Naive B cell (primary cell): ENCODE data around the gene CAPN7. TPM values are rescaled to one million over a fixed set of nuclear protein-coding genes. Genes with fewer than 3 reads are reported as not detected.

ENCODE experiments used
- ATAC-seq, 2 donors: fragments of 150-1000 bp; cut with Tn5 transposase; 2 replicates each; pipeline ENCODE4 v1.10.0; 2021; ENCODE audit warnings: low read depth in 2 of 2, mild to moderate bottlenecking in 2 of 2, moderate library complexity in 2 of 2
- DNase-seq: peaks from one replicate; pipeline ENCODE4 v3.0.0; 2022
- H3K27ac Mint-ChIP-seq, 6 donors: one replicate each; pipeline ENCODE4 v1.8.0; 2020 to 2022; ENCODE audit warnings: mild to moderate bottlenecking in 6 of 6, mixed read lengths in 6 of 6, moderate library complexity in 5 of 6, inconsistent platforms in 2 of 6
- H3K27me3 Mint-ChIP-seq, 3 donors: one replicate each; pipeline ENCODE4 v1.8.0; 2021 to 2022; ENCODE audit warnings: mixed read lengths in 3 of 3, mild to moderate bottlenecking in 1 of 3
- H3K36me3 Mint-ChIP-seq, 2 donors: one replicate each; pipeline ENCODE4 v1.8.0; 2020 to 2022; ENCODE audit warnings: mixed read lengths in 2 of 2, inconsistent platforms in 1 of 2, mild to moderate bottlenecking in 1 of 2
- H3K4me1 Mint-ChIP-seq, 3 donors: one replicate each; pipeline ENCODE4 v1.8.0; 2020 to 2022; ENCODE audit warnings: mixed read lengths in 3 of 3, inconsistent platforms in 1 of 3, mild to moderate bottlenecking in 1 of 3, moderate library complexity in 1 of 3
- H3K4me3 Mint-ChIP-seq, 8 donors: one replicate each; pipeline ENCODE4 v1.8.0; 2020 to 2022; ENCODE audit warnings: mild to moderate bottlenecking in 8 of 8, mixed read lengths in 8 of 8, moderate library complexity in 8 of 8, inconsistent platforms in 2 of 8
- H3K9me3 Mint-ChIP-seq, 7 donors: one replicate each; pipeline ENCODE4 v1.8.0; 2020 to 2022; ENCODE audit warnings: mixed read lengths in 7 of 7, mild to moderate bottlenecking in 5 of 7, inconsistent platforms in 2 of 7, moderate library complexity in 1 of 7
- polyA plus RNA-seq, 6 donors: library from polyadenylated mRNA; unstranded; fragments of 300-500 nt; fragmentation: Illumina TruSeq; gene quantifications; one replicate each; pipeline ENCODE4 v1.2.3, GENCODE V29; 2021; ENCODE audit warnings: low read depth in 6 of 6

The CAPN7 gene
- polyA plus RNA-seq, 6 donors from 2014 or later: 19.0 to 35.7 (median 21.1) TPM

DNA sequence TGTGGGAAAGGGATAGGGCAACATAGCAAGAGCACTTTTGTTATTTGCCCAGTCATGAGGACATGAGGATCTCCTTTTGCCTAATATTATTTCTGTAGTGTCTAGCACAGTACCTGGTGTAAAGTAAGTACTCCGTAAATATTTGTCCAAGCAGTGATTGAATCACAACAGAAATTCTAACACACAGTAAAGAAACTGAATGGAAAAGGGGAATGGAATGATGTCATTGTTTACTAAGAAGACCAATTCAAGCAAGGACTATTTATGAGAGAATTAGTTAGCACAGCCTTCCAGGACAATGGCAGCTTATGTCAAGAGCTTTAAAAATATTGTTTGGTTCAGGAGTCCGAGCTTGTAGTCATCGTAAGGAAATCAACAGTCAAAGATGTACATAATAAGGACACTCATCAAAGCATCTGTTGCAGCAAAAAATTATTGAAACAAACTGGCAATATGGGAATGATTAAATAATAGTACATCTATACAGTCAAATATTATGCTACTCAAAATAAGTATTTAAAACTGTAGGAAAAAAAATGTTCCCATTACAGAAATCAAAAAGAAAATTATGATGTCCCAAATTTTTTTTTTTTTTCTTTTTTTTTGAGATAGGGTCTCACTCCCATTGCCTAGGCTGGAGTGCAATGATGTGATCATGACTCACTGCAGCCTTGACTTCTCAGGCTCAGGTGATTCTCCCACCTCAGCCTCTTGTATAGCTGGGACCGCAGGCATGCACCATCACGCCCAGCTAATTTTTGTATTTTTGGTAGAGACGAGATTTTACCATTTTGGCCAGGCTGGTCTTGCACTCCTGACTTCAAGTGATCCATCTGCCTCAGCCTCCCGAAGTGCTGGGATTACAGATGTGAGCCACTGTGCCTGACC, 17.9 kb downstream of the CAPN7 start:
- H3K4me1 Mint-ChIP-seq: peaks cover 0 to 10% (median 2%) of the 10 kb centered on the region in 3 donors
- H3K27me3 Mint-ChIP-seq: no peaks in the 10 kb centered on the region
- no peaks in the 10 kb centered on the region for H3K9me3 Mint-ChIP-seq
- ATAC-seq (no peak), DNase-seq (no peak)
- no peak overlapping the region for H3K4me3 Mint-ChIP-seq
- H3K36me3 Mint-ChIP-seq: peaks cover 26 to 29% of the 10 kb centered on the region in 2 donors
- peak overlapping the region in 2 of 6 donors; percentile 24 to 76 for H3K27ac Mint-ChIP-seq

DNA sequence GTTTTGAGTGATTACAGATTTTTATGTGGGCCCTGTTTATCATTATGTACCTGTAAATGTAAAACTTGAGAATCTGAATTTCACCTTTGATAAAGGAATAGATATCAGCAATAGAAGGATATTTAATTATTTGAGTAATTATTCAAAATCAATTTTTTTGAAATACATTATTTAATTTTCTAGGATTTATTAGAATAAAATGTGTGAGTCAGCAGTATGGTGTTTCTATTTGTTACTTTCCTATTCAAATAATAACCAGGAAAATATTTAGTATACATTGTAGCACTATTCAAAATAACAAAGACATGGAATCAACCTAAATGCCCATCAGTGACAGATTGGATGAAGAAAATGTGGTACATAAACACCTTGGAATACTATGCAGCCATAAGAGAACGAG, 22.1 kb downstream of the CAPN7 start:
- H3K4me1 Mint-ChIP-seq: no peaks in the 10 kb centered on the region
- no peak overlapping the region for H3K4me3 Mint-ChIP-seq
- H3K36me3 Mint-ChIP-seq: peaks cover 9 to 15% of the 10 kb centered on the region in 2 donors
- H3K27ac Mint-ChIP-seq: no peak overlapping the region
- no peaks in the 10 kb centered on the region for H3K27me3 Mint-ChIP-seq
- no peak for ATAC-seq
- no peaks in the 10 kb centered on the region for H3K9me3 Mint-ChIP-seq
- DNase-seq: no peak

DNA sequence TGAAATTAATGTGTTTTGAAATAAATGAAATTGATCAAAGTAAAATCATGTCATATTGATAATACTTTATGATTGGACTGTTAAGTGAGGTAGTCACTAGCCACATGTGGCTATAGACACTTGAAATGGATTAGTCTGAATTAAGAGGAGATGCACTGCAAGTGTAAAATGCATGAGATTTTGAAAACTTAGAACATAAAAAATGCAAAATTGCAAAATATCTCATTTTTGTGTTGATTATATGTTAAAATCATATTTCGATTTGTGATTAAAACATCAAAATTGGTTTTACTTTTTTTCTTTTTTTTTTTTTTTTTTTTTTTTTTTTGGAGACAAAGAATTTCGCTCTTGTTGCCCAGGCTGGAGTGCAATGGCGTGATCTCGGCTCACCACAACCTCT, 23.2 kb downstream of the CAPN7 start:
- no peak for ATAC-seq
- H3K36me3 Mint-ChIP-seq: peaks cover 8 to 11% of the 10 kb centered on the region in 2 donors
- H3K4me3 Mint-ChIP-seq: no peak overlapping the region

DNA sequence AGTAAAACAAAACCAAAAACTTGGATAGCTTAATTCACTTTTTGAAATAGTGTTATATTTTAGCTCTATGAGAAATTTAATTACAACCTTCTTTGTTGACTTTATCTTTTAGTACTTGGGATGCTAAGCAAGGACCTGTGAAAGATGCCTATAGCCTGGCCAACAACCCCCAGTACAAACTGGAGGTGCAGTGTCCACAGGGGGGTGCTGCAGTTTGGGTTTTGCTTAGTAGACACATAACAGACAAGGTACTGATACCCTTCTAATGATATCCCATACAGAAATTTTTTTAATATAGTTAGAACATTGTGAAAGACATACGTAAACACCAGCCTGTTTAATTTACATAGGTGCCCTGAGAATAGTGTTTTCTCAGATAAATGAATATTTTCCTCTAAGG, 35.3 kb downstream of the CAPN7 start:
- Mint-ChIP-seq H3K27ac (no peak overlapping the region), H3K9me3 (no peaks in the 10 kb centered on the region), H3K4me3 (no peak overlapping the region), H3K27me3 (no peaks in the 10 kb centered on the region), H3K4me1 (peaks cover 0 to 8% (median 0%) of the 10 kb centered on the region in 3 donors), H3K36me3 (peaks cover 8 to 19% of the 10 kb centered on the region in 2 donors)
- DNase-seq (peak; percentile 53), ATAC-seq (peak; percentile 85 to 91)

More for the DNA sequence above, 23.2 kb downstream of the CAPN7 start:
- no peaks in the 10 kb centered on the region for H3K4me1 Mint-ChIP-seq
- no peaks in the 10 kb centered on the region for H3K9me3 Mint-ChIP-seq
- no peak for DNase-seq
- H3K27ac Mint-ChIP-seq: no peak overlapping the region
- H3K27me3 Mint-ChIP-seq: no peaks in the 10 kb centered on the region

DNA sequence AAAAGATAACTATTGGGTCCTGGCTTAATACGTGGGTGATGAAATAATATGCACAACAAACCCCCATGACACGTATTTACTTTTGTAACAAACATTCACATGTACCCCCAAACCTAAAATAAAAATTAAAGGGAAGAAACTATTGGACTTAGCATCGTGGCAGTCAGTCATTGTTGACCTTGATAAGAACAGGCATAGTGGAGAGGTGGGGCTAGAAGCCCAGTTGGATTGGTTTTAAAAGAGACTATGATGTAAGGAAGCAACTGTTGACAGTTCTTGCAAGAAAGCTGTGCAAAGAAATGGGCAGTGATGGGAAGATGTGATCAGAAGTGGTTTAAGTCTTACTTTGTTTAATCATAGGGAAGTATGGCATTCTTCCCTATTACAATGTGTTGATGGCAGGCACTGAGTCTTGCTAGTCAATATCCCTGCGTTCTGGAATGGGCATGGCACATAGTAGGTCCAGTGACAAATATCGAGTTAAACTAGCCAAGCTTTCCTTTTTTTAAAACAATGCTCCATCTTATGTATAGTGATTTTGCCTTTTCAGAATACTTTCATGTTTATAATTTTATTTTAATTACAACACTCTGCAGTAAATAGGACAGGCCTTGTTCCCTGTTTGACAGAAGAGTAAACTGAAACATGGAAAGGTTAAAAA, 37.9 kb downstream of the CAPN7 start:
- ATAC-seq (no peak), DNase-seq (no peak)
- peak overlapping the region in 1 of 6 donors; percentile 62 for H3K27ac Mint-ChIP-seq
- no peak overlapping the region for H3K4me3 Mint-ChIP-seq
- H3K4me1 Mint-ChIP-seq: peaks cover 0 to 8% (median 0%) of the 10 kb centered on the region in 3 donors
- no peaks in the 10 kb centered on the region for H3K9me3 Mint-ChIP-seq
- peaks cover 7 to 28% of the 10 kb centered on the region in 2 donors for H3K36me3 Mint-ChIP-seq
- H3K27me3 Mint-ChIP-seq: no peaks in the 10 kb centered on the region

DNA sequence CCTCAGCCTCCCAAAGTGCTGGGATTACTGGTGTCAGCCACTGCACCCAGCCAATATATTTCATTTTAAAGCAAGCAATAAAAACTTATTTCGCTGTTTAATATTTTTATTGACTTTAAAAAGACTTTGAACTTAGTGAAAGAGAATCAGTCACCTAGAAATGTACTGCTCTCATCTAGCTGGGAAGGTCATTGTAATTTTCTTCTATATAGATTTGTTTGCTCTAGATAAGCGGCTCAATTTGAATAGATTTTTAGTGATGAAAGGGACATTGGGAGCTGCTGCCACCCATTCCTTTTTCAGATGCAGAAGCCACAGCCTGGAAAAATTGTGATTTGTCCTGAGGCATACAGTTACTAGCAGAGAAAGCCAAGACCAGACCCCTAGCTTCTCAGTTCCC, 40.1 kb downstream of the CAPN7 start:
- no peak for DNase-seq
- Mint-ChIP-seq H3K27ac (peak overlapping the region in 2 of 6 donors; percentile 70), H3K9me3 (no peaks in the 10 kb centered on the region), H3K4me3 (no peak overlapping the region), H3K4me1 (peaks cover 0 to 8% (median 0%) of the 10 kb centered on the region in 3 donors), H3K36me3 (peaks cover 8 to 28% of the 10 kb centered on the region in 2 donors), H3K27me3 (no peaks in the 10 kb centered on the region)
- no peak for ATAC-seq

DNA sequence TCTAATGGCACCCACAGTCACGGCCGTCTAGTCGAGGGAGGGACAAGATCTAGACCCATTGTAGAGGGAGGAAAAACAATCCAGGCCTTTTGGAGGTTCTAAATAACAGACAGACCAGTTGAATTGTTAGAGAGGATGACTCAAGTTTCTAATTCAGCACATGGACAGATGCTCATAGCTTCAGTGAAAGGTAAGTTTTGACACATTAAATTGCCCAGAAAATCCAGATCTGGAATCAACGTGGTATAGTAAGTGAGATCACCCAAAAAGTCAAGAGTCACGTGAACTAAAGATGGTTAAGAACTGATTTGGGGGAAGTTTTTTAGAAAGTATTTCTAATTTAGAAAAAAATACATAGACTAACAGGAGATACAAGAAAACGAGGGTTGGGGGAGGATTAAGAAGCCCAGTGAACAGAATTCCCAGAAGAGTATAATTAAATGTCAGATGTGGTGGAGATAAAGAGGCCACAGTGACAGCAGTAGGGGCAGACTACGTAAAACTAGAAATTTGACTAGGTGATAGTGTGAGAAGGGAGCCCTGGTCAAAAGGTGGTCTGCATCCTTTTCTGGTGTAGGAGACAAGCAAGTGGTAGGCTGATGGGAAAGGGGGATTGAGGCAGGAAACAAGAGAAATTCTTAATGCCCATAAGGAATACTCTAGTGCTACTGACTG, 47.1 kb downstream of the CAPN7 start:
- Mint-ChIP-seq H3K4me1 (peaks cover 0 to 8% (median 5%) of the 10 kb centered on the region in 3 donors), H3K36me3 (peaks cover 20 to 25% of the 10 kb centered on the region in 2 donors), H3K9me3 (no peaks in the 10 kb centered on the region), H3K4me3 (no peak overlapping the region), H3K27ac (peak overlapping the region in 5 of 6 donors; percentile 12 to 67 (median 60)), H3K27me3 (no peaks in the 10 kb centered on the region)
- DNase-seq (no peak), ATAC-seq (no peak)

DNA sequence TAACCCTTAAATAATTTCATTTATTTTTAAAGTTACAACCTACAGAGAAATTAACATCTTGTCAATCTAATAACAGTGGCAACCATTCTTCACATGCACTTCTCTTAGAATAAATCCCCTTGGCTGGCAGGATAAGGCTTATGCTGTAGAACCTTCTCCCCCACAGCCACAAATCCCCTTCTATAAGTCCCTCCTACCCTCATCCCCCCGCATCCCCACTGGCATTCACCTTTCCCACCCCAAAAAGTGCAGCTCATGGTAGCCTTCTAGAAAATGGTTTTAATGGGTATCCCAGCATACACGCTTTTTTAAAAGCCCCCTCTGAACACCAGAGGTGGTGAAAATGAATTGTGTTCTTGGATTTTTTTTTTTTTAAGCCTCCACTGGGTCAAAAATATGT, 49.2 kb downstream of the CAPN7 start:
- DNase-seq (no peak), ATAC-seq (no peak)
- no peaks in the 10 kb centered on the region for H3K9me3 Mint-ChIP-seq
- peak overlapping the region in 3 of 6 donors; percentile 19 to 92 (median 71) for H3K27ac Mint-ChIP-seq
- H3K36me3 Mint-ChIP-seq: peaks cover 21 to 30% of the 10 kb centered on the region in 2 donors
- H3K4me1 Mint-ChIP-seq: peaks cover 5 to 14% (median 5%) of the 10 kb centered on the region in 3 donors
- H3K4me3 Mint-ChIP-seq: no peak overlapping the region
- no peaks in the 10 kb centered on the region for H3K27me3 Mint-ChIP-seq

DNA sequence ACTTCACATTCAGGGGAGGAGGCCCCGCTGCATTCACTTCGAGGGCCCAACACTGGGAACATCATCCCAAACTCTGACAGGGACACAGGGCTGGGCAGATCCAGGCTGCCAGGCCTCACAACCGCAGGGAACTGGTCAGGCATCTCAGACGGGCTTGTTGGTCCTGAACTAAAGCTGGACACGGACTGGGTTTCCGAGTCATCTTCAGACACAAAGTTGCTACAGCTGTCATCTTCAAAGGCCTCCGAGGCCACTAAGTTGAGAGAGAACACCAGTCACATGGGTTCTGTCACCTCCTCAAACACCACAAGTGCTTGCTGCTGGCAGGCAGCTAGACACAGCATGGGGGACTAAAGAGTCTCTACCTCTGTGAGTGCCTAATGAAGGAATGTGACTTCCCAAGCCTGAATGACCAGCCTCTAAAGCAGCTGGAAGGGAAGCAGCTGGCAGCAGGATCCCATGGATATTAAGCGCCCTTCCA, 50.9 kb downstream of the CAPN7 start:
- peak overlapping the region in 5 of 6 donors; percentile 12 to 71 (median 63) for H3K27ac Mint-ChIP-seq
- H3K27me3 Mint-ChIP-seq: no peaks in the 10 kb centered on the region
- H3K4me3 Mint-ChIP-seq: no peak overlapping the region
- H3K9me3 Mint-ChIP-seq: no peaks in the 10 kb centered on the region
- DNase-seq (no peak), ATAC-seq (no peak)
- peaks cover 5 to 19% (median 10%) of the 10 kb centered on the region in 3 donors for H3K4me1 Mint-ChIP-seq
- peaks cover 28 to 34% of the 10 kb centered on the region in 2 donors for H3K36me3 Mint-ChIP-seq

DNA sequence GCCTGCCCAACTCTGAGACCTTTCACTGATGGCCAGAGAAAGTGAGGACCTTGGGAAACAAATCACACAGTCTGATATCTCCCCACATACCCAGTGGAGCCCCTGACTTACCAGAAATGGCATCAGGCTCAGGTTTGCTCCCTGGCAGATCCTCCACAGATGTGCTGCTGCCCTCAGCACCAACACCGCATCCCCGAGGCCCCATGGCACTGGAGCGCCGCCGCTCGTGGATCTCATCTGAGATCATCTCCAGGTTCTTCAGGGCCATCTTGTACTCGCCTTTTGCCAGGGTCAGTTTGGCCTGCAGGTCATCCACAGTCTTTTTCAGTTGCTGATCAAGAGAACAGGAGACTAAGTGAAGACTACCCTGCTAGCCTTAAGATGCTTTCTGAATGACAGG, 52.7 kb downstream of the CAPN7 start:
- Mint-ChIP-seq H3K36me3 (peaks cover 20 to 24% of the 10 kb centered on the region in 2 donors), H3K9me3 (no peaks in the 10 kb centered on the region), H3K4me3 (no peak overlapping the region), H3K4me1 (peaks cover 5 to 18% (median 10%) of the 10 kb centered on the region in 3 donors), H3K27ac (peak overlapping the region in 5 of 6 donors; percentile 16 to 72 (median 51)), H3K27me3 (no peaks in the 10 kb centered on the region)
- DNase-seq (no peak), ATAC-seq (no peak)

DNA sequence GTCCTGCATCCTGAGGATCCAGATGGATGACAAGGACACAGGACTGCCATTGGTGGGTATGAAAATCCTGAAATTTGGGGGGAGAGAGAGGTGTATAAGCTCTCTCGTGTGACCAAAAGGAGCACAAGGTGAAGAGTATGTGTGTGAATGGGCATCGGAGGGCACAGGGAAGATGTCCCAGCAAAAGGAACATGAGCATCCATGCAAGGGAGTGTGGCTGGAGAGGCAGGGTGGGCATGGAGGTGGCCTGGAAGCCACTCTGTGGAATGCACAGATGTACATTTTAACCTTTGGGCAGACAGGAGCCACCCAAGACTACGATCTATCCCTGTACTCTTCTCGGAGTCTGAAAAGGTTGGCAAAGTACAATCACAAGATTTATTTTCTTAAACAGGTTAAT, 54.5 kb downstream of the CAPN7 start:
- Mint-ChIP-seq H3K4me3 (peak overlapping the region in 1 of 8 donors; percentile 37), H3K4me1 (peaks cover 19 to 36% (median 22%) of the 10 kb centered on the region in 3 donors), H3K27ac (peak overlapping the region in 5 of 6 donors; percentile 30 to 80 (median 67))

DNA sequence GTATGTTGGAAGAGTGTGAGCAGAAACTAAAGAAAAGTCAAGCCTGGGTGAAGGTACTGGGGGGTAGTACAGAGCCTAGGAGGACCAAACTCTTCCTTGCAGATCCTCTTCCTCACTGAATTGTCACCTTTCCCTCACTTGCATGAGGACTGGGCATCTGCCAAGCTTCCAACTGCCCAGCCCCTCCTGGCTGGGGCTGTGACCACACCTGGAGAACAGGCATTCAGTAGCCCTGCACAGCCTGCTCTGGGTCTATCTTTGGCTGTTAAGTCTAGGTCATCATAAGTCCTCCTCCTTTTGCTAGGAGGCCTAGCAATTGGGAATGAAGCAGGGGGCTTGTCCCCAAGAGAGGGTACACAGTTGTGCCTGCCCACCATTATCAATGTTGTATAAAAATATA, 55.2 kb downstream of the CAPN7 start:
- peaks cover 16 to 24% of the 10 kb centered on the region in 2 donors for H3K36me3 Mint-ChIP-seq
- H3K4me1 Mint-ChIP-seq: peaks cover 23 to 44% (median 29%) of the 10 kb centered on the region in 3 donors
- ATAC-seq: no peak
- peak overlapping the region in 2 of 6 donors; percentile 72 to 83 for H3K27ac Mint-ChIP-seq
- no peaks in the 10 kb centered on the region for H3K27me3 Mint-ChIP-seq
- no peak for DNase-seq
- no peaks in the 10 kb centered on the region for H3K9me3 Mint-ChIP-seq
- peak overlapping the region in 1 of 8 donors; percentile 41 for H3K4me3 Mint-ChIP-seq

More for the DNA sequence above, 54.5 kb downstream of the CAPN7 start:
- H3K36me3 Mint-ChIP-seq: peaks cover 19 to 24% of the 10 kb centered on the region in 2 donors
- H3K27me3 Mint-ChIP-seq: no peaks in the 10 kb centered on the region
- ATAC-seq (no peak), DNase-seq (no peak)
- H3K9me3 Mint-ChIP-seq: no peaks in the 10 kb centered on the region

DNA sequence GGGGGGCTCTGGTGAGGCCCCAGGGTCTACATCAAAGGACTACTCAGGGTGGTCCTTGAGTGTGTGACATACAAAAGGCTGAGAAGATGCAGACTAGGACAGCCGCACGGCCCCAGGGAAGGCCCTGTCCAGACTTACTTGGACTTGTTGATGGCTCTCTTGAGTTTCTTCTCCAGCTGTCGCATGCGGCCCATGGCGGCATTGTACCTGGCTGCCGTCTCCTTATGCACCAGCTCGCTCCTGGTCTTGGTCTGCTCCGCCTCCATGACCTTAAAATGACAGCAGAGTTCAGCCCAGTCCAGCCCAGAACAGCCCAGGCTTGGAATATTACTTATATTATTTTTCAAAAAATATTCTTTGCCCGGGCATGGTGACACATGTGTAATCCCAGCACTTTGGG, 56.0 kb downstream of the CAPN7 start:
- peaks cover 30 to 51% (median 31%) of the 10 kb centered on the region in 3 donors for H3K4me1 Mint-ChIP-seq
- peak overlapping the region in 2 of 6 donors; percentile 72 to 83 for H3K27ac Mint-ChIP-seq
- peaks cover 16 to 25% of the 10 kb centered on the region in 2 donors for H3K36me3 Mint-ChIP-seq
- H3K27me3 Mint-ChIP-seq: no peaks in the 10 kb centered on the region
- DNase-seq: no peak
- no peak overlapping the region for H3K4me3 Mint-ChIP-seq
- no peak for ATAC-seq
- no peaks in the 10 kb centered on the region for H3K9me3 Mint-ChIP-seq
